CD4-positive, alpha-beta T cell treated with Interleukin-12 subunit alpha and Interleukin-12 subunit beta, for 1 hour (primary cell): ENCODE measurements around the gene ARL6IP5.
A peak's percentile ranks its signal among the peaks of the same experiment; 100 is the strongest.

Source experiments
- DNase-seq: peaks from one replicate; pipeline ENCODE4 v3.0.0-alpha.2; 2020

ARL6IP5 gene

DNA sequence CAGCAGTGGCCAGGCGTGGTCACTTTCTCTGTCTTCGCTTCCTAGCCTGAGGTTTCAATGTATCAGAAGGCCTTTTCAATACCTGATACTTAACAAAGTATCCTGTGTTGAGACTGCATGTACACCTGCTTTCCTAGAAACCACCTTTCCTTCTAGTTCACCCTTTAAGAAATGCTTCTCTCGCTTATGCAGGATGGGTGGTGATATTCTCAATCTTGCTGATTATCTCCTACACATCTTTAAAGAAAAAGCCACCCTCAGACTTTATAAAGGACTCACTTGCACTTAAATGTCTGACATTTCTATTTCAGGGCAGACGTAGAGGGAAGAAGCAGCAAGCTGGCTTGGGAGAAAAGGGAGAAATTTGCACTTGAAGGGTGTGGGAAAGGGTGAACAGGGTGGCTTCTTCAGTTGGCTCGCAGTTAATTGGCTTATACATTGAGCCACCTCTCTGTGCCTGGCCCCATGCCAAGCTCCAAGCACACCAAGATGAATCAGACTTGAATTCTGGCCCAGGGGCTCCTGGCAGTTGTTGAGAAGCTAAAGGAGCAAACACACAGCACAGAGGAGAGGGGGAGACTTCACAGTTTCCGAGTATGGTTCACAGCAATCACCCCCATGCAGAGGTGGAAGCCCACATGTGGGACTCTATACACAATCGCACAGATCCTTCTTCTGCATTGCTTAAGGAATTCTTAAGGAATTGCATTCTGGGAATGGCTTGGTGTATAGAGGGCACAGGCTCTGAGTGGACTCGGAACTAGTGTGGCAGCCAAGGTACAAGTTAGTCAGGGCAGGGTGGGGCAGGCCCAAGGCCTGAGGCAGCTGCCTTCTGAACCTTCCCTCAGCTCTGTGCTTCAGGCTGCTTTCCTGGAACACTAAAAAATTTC is 1.3 kb downstream of the ARL6IP5 start:
- DNase-seq: peak; percentile 63

DNA sequence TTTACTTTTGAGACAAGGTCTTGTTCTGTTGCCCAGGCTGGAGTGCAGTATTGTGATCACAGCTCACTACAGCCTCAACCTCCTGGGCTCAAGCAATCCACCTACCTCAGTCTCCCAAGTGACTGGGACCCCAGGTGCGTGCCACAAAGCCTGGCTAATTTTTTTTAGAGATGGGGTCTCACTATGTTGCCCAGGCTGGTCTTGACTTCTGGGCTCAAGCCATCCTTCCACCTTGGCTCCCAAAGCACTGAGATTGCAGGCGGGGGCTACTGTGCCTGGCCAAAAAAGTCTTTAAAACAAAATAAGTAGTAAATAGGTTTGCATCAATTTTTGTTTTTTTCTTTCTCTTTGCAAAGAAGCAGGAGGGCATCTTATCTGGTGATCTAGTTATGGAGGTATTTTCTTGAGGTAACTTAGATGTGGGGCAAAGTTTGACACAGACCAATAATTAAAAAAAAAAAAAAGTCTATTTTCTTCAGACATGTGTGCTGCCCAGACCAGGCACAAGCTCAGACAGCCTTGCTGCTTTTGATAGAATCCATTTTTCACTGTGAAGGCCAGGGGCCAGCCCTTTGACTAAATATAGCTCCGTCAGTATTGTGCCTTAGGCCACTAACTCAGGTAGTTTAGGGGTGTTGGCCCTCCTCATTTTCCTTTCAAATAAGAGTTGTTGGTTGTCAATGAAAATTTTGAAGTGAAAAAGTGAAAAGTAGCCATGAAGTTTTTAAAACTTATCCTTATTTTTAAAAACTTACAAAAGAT is 2.5 kb downstream of the ARL6IP5 start:
- DNase-seq: no peak

DNA sequence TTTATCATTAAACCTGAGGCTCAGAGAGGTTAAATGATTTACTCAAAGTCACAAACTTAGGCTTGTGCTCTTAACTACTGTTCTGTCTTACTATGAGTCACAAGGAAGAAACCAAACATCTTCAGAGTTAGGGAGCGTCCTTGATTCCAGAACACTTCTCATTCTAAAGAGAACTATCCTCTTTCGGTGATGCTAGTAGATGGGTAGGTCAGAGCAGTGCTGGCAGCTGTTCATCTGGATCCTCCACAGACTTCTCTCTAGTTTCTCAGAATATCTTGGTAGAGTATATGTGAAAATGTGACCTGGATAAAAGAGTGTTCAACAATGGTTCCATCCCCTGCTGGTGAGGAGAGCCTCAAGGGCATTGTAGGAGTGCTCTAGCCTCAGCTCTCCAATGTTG is 3.3 kb downstream of the ARL6IP5 start:
- no peak for DNase-seq

DNA sequence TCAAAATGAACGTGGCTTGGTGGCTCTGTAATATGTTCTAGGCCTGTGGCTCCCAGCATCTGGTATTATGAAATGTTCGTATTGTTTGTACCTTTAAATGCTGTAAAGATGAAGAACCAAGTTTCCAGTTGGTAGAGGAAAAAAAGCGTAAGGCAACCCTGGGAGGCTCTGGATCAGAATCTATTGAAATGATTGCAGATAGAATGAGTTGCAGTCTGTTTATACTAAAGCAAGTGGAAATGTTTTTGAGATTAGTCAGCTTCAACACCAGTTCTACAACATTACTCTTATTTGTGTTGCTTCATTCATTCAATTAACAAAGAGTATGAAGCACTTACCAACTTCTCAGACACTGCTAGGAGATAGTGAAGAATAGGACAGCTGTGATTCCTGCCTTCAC is 5.3 kb downstream of the ARL6IP5 start:
- no peak for DNase-seq

DNA sequence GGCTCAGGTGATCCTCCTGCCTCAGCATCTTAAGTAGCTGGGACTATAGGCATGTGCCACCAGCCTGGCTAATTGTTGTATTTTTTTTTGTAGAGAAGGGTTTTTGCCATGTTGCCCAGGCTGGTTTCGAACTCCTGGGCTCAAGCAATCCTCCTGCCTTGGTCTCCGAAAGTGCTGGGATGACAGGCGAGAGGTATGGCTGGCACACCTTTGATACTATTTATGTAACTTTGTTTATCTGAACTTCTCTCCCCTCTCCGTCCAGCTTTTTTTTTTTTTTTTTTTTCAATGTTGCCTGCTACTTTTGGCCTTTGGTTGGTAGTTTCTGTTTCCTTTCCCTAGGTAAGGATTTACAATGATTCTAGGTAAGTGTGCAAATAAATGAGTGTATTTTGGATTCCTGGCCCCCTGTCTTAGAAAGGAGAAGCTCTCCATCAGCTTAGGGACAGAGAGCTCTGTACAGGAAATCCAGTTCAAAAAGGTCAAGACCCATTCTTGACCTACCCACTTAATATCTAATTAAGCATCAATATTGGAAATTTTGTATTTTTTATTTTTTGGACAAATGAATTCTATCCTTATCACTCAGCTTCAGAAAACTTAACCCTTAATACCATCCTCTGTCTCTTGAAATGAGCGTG is 6.8 kb downstream of the ARL6IP5 start:
- no peak for DNase-seq

DNA sequence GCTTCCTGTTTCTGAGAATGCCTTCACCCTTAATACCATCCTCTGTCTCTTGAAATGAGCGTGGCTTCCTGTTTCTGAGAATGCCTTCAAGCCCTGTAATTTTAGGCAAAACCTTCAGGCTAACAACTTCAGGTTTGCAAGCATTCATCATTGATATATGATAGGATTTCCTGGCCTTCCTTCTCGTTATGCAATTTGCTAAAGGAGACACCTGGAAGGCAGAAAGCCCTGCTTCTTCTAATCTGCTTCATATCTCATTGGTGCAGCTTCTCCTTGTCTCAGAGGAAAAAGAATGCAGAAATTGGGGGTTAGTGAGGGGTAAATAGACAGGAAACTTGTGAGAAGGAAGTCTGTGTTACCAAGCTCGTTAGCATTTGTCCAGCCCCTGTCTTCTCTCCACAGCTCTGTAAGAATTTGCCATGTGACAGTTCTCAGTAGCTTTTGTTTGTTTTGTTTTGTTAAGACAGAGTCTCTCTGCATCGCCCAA is 7.3 kb downstream of the ARL6IP5 start:
- peak; percentile 51 for DNase-seq

DNA sequence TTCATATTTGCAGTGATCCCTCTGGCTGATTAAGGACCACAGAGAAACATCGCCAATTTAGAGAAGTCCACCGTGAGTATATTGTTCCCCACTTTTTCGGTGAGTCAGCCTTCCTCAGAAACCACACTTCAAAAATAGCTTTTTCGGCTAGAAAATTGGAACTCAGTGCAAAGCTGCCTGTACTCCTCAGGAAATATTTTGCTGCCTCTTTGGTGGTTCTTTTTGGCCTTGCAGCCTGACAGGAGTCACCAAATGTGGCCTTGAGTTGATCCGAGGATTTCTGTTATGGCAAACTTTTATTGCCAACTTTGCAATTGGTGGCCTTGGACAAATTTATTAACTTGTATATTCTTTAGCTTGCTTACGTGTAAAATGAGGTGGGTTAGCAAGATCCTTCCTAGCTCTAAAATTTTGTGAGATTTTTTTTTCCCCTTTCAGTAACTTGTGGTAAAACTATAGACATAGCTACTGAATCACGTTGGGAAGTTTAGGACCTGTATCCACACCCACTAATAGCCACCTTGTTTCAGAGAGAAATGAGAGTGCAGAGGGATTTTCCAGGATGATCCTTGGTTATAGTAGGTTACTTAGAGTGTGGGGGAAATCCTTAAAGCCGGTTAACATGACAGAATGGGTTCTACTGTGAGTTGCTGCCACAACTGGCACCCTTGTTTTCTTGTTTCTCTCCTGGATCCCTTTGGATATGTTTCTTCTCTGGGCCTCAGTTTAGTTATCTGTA is 9.9 kb downstream of the ARL6IP5 start:
- no peak for DNase-seq

DNA sequence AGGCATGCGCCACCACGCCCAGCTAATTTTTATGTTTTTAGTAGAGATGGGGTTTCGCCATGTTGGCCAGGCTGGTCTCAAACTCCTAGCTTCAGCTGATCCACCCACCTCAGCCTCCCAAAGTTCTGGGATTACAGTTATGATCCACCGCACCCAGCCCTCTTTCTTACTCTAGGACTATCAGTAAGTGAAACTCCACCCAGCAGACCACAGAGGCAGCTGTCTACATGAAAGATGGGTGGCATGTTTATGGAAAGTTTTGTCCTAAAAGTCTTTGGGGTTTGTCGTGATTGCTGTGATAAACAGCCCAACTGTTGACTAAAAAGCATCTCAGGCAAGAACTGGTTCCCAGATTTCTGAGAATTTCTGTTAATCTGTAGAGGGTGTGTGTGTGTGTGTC is 10.9 kb downstream of the ARL6IP5 start:
- peak; percentile 36 for DNase-seq

DNA sequence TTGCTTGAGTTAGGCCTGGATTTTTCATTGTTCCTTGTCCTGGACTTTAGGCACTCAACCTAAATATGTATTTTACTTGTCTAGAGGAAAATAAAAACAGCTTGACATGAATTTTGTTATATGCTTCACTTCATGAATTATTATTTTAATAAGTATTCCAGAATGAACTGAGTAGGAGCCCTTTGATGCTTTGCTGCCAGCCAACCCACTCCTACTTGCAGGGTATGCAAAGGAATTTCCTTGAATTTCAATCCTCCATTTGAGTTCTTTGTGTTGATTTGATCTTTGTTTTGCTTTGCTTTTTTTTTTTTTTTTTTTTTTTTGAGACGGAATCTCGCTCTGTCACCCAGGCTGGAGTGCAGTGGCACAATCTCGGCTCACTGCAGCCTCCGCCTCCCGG is 11.6 kb downstream of the ARL6IP5 start:
- no peak for DNase-seq

DNA sequence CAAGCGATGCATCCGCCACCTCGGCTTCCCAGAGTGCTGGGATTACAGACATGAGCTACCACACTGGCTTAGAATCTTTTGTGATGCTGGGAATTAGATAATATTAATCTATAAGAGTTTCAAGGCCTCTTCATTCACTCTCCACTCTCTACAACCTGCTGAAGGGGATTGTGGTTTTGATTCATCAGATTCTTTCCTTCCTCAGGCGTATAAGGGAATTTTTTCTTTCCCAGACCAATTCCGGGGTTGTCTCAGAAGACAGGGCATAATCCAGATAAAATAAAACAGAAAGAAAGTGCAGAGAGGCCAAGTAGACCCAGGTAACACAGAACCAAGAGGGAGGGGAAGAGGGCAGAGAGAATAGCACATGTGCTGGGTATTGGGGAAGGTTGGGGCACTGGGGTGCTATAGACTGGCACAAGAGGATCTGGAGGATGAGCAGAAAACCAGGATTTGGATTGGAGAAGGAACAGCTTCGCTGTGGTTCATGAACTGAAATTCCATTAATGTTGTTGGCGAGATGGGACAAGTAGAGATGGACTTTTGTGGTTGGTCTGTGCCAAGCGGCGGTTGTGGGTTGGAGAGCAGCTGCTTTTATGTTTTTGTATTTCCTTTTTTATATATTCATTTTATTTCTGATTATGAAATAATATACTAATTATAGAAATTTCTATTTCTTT is 12.8 kb downstream of the ARL6IP5 start:
- no peak for DNase-seq

DNA sequence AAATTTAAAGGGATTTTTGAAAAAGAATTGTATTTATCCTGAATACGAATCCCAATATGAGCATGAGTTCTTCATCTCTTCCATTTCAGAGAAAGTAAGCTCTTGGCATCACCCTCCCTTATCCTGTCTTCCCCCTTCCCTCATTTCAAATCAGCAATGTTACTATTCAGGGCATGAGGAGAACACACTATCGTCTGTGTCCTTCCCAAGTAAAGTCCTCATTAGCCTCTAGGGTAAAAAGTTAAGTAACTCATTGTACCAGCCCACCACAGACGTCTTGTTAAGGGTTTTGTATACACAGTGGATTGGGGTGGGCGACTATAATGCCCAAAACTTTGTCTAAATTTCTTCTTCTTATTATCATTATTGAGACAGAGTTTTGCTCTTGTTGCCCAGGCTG is 14.8 kb downstream of the ARL6IP5 start:
- no peak for DNase-seq

DNA sequence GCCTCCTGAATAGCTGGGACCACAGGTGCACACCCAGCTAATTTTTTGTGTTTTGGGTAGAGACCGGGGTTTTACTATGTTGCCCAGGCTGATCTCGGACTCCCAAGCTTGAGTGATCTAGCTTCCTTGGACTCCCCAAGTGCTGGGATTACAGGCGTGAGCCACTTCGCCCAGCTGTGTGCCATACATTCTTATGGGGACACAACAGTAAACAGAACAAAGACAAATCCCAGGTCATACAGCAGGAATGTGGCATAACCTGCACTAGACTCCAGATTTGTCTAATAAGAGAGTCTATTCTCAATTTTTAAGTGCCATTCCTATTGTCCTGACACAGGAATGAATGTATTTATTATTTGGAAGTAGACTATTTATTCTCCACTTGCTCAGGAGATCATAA is 17.6 kb downstream of the ARL6IP5 start:
- no peak for DNase-seq

DNA sequence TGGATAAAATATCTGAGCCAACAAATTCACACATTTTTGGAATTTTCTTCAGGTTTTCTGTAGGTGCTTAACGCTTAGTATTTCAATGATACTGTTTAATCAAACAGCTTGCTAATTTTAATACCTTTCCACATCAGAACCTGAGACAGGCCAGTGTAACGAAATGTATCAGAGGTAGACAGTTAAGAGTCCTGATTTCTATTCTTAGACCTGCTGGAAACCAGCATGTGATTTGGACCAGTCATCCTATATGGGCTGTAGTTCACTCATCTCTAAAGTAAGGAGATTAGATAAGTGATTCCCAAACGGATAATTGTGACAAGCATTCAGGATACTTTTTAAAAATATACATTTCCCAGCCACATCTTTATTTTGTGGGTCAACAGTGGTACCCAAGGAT is 18.4 kb downstream of the ARL6IP5 start:
- DNase-seq: no peak

DNA sequence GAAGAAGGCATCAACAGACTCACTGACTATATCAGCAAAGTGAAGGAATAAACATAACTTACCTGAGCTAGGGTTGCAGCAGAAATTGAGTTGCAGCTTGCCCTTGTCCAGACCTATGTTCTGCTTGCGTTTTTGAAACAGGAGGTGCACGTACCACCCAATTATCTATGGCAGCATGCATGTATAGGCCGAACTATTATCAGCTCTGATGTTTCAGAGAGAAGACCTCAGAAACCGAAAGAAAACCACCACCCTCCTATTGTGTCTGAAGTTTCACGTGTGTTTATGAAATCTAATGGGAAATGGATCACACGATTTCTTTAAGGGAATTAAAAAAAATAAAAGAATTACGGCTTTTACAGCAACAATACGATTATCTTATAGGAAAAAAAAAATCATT is 19.8 kb downstream of the ARL6IP5 start:
- no peak for DNase-seq

DNA sequence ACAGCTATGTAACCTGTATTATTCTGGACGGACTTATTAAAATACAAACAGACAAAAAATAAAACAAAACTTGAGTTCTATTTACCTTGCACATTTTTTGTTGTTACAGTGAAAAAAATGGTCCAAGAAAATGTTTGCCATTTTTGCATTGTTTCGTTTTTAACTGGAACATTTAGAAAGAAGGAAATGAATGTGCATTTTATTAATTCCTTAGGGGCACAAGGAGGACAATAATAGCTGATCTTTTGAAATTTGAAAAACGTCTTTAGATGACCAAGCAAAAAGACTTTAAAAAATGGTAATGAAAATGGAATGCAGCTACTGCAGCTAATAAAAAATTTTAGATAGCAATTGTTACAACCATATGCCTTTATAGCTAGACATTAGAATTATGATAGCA is 20.6 kb downstream of the ARL6IP5 start:
- no peak for DNase-seq

DNA sequence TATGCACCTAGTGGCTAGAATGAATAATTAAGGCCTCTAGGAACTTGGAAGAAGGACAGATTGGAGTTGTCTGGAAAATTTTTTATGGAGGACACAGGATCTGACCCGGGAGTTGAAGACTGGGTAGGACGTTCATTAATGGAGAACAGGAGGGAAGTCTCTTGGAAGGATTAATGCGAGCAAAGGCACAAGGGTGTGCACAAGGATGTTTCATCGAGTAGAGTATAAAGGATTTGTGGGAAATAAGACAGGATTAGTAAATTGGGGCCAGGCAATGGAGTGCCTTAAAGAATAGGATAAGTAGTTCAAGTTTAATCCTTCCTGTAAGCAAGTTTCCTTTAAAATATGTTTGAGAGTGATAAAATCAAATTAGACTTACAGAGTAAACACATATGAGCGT is 23.1 kb downstream of the ARL6IP5 start:
- DNase-seq: no peak

DNA sequence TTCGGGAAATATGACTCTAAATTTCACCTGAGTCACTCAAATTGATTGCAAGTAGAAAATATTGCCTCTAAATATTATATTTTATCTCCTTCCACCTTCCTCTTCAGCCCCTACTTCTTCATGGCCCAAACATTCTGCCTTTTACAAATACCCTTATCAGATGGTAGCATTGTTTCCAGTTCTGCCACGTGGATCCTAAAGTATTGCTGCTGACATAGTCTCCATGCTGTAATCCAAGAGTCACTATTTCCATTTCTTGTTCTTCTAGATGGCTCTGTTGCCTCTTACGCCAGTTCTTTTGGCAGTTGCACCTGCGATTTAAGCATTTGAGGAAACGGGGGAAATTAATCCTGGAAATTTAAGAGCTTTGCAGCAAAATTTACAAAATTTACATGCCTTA is 24.1 kb downstream of the ARL6IP5 start:
- no peak for DNase-seq

DNA sequence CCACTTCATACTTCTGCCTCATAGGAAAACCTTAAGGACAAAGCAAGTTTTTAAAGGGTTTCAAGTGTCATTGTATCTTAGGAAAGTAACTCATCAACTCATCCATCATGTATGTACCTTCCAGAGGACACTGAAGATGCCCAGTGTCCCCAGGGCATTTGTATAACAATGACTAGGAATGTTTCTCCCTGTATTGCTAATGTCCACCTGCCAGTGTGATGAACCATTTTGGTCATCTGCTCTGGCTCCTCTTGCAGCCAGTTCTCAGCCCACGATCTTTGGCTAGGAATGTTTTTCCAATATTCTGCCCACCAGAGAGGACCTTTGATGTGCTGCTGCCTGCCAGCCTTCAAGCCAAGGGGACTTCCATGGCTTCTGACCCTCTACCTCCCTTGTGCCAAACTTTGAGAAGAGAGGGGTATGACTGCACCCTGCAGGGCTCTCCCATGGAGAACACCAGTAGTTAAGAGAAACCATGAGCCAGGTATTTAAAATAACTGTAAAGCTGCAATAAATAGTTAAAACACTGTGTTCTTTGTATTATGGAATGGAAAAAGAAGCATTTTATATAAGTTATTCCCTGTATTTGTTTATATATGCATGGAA is 26.3 kb downstream of the ARL6IP5 start:
- DNase-seq: no peak

DNA sequence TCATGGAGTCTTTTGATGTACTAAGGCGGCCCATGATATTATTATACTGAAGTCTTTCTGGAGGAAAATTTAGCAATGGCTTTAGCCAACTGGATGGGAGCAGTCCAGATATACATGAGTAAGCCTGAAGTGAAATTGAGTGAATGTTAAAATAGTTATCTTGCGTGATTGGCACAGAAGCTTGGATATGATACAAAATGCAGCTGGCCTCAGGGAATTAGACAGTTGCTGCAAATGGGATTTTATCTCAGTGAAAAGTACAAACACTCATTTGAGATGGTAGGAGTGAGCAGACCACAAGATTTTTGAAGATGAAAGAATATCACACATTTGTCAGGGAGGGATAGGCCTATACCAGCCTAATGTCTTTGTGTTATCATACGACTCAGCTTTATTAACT is 28.8 kb downstream of the ARL6IP5 start:
- no peak for DNase-seq

DNA sequence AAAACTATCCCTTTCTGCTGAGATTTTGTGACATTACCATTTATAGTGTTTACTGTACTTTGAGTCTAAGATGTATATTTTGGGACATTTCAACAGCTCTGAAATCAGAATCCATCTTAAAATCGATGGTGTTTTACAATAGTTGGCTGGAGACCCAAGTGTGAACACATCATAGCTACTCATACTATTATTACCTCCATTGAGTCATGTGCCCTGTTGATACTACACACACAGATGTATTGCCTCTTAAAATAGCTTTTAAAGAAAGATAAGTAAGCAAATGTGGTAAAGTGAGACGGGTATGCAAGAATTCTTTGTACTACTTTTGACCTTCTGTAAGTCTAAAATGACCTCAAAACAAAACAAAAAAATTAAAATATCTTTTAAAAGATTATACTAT is 31.0 kb downstream of the ARL6IP5 start:
- DNase-seq: no peak

DNA sequence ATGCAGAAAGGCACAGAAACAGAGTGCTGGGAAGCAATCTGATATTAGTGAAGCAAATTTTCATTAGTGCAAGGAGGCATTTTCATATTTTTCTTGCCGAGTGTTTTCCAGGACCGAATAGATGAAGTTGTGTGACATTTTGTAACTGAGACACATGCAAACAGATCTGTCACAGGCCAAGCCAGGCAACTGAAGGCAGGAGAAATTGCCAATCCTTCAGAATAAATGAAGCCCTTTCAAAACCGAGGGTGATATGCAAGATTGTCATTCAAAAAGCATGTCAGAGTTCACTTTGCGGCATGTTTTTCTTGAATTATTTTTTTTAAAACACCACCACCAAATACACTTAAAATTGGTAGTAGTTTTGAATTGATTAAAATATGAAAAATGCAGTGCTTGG is 31.4 kb downstream of the ARL6IP5 start:
- no peak for DNase-seq

DNA sequence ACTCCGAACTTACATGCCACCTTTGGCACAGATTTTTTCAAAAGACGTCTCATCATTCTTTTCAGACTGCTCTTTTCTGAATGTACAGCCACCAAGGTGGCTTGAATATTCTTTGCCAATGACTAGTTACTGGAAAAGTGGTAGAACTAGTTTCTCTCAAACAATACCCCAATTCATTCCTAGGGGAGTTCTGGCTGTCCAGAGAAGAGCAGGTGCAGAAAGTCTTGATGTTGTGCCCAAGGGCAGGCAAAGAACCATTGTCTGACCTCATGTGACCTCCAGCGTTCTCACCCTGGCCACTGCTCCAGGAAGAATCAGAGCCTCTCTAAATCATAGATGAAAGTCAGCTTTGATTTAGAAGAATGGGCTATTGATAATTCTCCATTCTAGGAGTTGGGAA is 32.2 kb downstream of the ARL6IP5 start:
- DNase-seq: no peak
